HG02642 (cell line): ENCODE results near the gene PDE4D.
A peak's percentile ranks its signal among the peaks of the same experiment; 100 is the strongest.
"Not testable (repeated sequence)": the region's sequence is repeated elsewhere in the genome, so short reads cannot be mapped to it uniquely, and the experiment has no call there.

Source experiments
- ATAC-seq: cut with Tn5 transposase; IDR thresholded peaks from one replicate; pipeline ENCODE4 v1.9.1; 2021; ENCODE audit warnings: mild to moderate bottlenecking; ENCODE audit not compliant: unreplicated experiment, poor library complexity

Gene PDE4D

DNA sequence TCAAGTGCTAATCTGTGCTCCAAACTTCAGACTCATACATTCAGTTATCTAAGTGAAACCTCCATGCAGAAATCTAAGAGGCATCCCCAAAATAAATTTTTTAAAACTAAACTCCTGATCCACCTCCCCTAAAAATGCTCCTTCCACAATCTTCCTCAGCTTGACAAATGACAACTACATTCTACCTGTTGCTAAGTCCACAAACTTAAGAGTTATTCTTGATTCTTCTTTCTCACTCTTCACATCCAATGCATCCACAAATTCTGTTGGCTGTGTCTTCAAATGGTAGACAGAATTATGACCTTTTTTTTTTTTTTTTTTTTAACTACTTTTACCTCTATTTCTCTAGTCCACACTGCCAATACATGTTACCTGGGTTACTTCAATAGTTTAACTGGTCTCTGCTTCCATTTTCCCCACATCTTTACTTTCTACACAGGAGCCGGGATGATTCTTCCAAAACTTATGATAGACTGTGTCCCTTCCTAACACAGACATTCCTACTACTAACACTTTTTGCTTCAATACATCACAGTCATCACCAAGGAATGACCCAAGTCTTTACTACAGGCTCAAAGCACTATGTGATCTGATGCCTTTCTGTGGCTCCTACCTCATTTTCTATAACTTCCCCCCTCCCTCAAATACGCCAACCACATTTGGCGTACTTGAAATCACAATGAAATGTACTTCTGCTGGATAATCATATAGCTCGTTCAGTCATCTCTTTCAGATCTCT lies 143.6 kb downstream of the PDE4D start:
- ATAC-seq = no peak

DNA sequence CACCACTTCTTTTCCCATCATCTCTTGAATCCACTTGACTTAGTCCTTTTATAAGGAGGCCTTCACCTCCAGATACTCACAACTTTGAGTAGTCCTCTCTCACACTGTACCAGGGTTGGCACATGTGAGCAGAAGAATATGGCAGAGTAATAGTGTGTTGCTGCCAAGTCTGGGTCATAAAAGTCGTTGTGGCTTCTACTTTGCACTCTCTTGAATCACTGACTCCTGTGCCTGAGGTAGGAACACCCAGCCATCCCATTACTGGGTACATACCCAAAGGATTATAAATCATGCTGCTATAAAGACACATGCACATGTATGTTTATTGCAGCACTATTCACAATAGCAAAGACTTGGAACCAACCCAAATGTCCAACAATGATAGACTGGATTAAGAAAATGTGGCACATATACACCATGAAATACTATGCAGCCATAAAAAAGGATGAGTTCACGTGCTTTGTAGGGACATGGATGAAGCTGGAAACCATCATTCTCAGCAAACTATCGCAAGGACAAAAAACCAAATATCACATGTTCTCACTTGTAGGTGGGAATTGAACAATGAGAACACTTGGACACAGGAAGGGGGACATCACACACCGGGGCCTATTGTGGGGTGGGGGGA lies 145.4 kb downstream of the PDE4D start:
- ATAC-seq = not testable (repeated sequence)

DNA sequence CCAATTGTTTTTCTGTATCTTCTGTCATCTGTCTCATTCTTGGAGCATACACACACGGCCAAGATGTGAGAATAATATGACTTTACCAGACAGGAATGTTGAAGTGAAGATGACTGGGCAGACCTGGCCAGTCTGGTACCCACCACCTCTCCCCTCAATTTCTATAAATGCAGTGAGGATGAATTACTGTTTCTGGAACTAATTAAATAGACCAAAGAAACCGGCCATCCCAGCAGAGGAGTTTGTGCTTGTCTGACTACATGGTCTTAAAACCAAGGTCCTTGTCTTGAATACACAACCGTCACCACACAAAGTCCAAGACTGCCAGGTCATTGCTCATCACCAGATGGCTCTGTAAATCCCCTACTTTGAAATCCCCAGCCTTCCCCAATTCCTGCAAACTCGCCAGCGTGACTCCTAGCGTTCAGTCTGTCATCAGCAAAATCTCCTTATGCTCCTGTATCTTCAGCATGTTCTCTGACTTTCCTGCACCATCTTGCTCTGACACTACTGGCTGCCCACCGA lies 147.2 kb downstream of the PDE4D start:
- no peak for ATAC-seq

DNA sequence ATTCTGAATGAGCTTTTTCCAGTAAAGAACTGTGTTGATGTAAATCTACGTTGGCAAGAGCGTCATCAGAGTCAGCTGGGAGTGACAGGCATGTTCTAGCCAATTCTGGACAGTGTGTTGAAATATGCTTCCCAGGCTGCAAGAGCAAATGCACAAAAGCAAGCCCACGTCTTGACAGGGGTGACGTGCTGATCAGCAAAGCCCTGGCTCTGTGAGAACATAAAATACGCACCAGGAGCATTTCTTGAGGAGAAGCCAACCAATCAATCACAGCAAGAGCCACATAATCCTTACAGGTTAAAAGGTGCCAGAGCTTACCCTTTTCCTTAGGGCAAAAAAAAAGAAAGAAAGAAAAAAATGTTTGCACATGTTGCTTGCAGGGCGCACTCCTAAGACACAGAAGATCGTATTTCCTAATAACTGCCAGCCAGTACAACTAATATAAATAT lies 148.1 kb downstream of the PDE4D start:
- no peak for ATAC-seq

DNA sequence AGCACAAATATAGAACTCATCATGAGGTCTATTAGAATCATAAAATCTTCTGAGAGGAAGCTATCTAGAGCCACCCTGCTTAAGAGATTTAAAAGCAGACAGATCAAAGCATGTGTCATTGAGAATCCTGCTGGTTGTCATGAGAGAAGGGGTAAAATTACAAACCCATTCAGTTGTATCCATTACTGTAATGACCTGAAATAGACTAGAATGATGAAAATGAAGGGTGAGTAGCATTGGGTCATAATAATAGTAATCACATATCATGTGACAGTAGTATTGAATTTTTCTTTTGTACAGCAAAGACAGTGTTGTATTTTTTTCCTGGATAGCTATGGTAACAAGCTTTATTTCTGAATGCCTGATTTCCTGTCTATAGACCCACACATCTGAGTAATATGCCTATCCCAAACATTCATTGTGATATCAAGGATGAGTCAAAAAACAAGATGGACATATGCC lies 149.0 kb downstream of the PDE4D start:
- ATAC-seq = no peak

DNA sequence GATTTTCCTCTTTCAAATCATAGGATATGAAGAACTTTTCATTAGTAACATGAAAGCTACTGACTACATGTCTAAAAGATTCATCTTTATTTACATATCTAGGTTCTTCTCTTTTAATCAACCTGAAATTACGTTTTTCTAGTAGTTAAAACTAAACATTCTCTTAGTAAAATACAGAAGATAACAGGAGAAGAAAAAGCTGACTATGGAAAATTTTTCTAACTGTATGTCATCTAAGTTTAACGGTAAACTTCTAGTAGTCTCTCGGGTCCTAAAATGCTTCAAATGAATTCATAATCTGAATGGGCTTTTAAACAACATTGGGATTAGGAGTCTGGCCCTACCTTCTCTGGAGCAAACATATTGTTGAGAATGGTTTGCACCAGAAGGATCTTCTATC lies 151.9 kb downstream of the PDE4D start:
- ATAC-seq = no peak

DNA sequence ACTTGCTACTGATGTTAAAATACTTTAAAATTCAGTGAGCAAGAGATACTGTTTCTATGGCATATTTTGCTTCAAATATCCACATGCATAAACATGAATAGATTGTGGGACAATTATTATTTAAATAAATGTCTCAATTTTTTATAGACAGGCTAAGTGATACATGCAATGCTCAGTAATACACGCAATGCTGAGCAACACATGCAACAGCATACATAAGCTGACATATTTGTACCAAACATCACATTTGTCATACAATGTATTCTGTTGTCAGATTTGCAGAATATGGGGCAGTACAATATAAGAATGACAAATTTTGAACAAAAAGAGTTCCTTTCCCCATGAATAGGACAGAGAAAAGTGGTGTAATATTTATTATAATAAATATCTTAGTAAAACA lies 155.5 kb downstream of the PDE4D start:
- no peak for ATAC-seq

DNA sequence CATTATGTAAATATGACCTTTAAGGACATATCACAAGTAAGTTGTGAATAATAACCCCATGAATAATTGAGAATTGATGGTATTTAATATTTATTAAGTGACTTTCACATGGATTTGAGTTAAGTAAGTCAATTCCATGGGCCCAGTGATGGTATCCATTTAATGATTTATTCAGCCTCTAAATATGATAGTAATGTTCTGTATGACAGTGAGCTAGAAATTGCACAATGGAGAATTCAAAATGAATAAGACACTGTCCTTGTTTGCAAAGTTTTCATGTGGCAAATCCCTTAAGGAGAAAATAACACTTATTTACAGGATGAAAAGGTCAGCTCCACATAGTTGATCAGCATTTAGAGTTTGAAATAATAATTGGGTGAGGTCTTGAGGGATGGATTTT lies 160.7 kb downstream of the PDE4D start:
- ATAC-seq = no peak

DNA sequence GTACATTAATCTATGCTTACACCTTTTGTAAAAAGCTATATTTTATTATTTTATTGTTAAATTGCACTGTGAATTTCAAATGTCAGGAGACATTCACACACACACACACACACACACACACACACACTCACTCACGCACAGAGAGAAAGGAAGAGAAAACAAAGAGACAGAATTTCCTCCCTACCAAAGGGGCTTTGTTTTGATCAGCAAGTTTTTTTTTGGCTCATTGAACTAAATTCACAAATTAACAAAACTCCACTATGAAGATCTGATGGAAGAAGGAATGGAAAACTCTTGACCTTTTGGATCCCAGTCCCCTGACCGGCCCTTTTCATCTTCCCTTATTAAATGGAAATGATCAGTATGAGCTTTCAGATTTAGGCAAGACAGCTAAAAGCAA lies 161.2 kb downstream of the PDE4D start:
- ATAC-seq = no peak

DNA sequence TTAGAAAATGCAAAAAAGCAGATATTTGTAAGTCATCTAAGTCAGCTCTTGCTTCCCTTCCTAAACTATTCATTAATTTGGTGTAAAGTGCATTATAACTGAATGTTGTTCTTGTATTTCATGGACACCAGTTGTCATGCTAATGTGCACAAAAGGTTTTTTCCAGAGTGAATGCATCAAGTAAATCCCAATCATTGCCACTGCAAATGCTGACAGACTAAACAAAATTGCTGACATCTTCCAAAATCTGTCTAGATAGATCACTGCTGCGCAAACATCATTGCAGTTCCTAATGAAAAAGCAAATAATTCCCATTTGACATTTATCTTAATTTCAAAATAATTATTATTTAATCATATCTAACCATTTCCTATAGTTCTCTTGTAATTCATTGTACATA lies 161.7 kb downstream of the PDE4D start:
- no peak for ATAC-seq

DNA sequence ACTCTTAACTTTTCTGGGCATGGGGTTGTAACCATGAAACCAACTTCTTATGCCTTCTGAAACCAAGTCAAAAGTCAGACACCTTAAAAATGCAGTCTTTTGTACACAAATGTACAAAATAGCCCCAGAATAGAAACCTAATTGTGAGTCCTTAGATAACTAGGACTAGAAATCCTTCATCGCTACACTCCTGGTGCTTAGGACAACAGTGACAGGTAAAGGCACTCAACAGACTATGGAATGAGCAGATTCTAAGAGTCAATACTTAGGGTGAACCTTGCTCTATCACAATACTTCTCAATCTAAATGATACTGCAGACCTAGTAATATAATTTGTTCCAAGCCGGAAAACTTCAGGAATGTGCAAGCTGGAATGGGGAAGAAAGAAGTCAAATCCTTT lies 163.7 kb downstream of the PDE4D start:
- no peak for ATAC-seq

DNA sequence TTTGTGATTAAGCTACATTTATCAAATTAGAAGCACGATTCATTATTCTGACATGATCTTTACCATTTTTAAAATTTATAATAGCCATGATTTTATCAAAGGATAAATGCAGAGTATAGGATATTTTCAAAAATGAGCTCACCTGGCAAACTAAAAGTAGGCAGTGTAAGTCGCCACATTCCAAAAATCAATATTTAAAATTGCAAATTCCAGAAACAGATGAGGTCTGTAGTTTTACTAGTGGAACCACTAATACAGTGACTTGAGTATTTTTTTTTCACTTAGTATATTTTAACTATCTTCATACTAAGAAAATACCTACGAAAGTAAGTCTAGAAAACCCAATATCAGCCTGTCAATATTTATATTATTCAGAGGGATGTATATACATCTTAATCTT lies 164.2 kb downstream of the PDE4D start:
- ATAC-seq = no peak

DNA sequence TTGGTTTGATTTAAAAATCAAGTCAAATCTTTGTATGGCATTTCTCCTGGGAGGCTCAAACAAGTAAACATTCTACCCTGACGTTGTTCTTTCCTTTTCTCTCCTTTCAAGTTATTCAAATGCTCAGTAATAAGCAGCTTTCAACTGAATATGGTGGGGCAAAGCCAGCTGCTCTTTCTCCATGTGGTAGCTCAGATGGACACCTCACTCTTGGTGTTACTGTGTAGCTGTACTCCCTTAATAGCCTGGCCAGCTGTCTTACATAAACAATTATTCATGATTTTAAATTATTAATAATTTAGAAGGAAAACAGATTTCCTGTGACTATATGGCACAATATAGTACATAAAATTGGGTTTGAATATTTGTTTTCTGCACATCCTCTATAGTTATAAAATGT lies 165.2 kb downstream of the PDE4D start:
- ATAC-seq = no peak

DNA sequence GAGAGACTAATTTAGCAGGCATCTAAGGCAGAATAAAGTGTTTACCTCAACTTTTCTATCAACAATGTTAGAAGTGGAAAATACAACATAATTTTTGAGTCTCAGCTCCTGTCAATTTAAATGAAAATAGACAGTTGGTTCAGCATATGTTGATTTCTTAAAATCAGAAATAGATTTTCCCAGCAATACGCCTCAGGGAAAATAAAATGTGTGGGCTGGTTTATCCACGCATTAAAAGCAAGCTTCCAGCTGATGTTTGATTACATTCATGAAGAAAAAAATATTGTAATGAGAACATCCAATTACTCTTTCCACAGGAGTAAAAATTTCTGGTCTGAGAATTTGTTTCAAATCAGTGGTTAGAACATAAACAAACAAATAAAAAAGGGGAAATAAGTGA lies 166.3 kb downstream of the PDE4D start:
- no peak for ATAC-seq

DNA sequence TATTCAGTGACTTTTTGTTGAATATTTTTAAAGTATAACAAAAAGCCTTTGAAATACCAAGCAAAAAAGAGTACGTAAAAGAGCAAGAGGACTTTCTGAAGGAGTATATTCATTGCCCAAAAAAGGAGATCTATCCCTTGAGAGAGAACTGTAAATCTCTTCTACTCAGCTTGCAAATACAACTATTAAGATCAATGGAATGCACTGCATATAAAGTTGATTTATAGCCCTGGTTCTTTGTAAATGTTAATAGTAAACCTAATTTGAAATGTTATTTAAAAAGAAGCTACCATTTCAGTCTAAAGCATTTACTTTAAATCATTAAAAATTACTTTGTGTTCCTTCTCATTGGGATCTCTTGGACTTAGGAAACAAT lies 168.1 kb downstream of the PDE4D start:
- no peak for ATAC-seq

DNA sequence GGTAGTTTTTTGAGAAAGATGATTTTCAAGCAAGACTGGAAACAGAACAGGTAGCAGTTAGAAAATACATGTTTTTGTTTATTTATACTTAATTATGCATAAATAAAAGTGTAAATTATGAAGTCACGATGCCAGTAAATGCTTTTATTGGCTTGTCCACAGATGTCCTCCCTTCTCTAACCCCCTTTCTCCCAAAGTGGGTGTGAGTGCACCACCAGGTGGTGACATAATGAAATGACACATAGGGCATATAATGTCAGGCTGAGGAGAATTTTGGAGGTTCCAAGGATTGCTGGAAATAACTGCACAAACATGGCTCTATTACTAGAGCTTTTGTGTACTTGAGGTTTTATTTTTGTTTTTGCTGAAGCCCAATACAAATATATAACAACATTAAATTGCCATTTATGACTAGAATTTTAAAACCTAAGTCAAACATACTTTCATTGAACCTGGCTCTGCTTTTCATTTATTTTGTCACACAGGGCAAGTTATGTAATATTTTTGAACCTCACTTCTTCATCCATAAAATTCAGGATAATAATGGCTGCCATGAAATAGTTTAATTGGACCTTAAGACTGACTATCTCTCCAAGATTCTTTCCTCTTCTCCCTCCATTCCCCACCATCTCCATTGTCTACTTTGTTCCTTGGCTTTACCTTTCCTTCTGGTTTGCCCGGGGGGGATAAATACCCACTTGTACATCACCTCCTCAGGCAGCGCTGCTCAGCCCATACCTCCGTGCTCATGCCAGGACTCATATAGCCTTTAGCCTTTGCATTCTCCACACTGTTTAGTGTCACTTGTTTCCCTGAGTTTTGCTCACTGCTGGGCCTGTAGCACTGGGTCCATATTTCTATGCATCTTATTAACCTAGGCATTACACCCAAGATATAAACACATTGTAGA lies 168.8 kb downstream of the PDE4D start:
- ATAC-seq = peak; percentile 89

DNA sequence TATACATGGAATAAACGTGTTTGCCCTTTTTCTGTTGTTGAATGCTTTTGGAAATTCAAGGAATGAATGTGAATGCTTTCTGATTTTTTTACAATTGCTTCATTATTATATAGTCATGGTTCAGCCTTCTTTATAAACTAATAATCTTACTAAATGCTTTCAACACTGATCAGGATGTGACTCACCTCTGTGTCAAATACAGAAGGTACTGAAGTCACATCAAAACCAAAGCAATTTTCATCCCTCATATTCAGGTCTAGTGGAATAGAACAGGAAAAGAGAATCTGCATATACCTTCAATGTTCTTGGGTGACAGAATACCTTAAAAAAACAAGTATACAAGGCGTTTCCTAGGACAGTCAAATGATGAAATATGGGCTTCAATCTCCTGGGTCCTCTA lies 170.7 kb downstream of the PDE4D start:
- no peak for ATAC-seq

DNA sequence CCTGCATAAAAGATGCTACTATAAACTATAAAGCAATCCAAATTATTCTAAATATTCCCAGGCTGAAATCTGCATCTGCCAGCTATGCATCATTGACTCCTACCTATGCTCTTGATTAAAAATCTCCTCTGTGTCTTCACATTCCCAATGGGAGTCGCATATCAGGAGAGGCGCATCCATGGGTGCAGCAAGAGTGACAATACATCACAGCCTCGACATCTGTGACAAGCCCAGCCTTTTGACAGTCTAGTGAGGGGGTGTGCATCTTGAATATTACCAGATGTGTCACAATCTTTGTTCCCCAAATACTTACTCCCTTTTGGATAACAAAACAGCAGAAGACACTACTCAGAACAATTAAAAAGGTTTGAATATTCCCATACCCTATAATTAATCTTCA lies 171.8 kb downstream of the PDE4D start:
- no peak for ATAC-seq

DNA sequence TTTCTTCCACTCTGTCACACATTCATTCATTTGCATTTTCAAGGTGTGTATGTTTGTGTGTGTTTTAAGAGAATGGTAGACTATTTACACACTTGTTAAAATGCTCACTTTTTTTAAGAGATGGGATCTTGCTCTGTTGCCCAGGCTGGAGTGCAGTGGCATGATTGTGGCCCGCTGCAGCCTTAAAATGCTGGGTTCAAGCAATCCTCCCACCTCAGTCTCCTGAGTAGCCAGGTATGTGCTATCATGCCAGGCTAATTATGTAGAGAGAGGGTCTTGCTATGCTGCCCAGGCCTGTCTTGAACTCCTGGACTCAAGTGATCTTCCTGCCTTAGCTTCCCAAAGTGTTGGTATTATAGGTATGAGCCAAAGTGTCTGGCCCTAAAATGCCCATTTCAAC lies 173.5 kb downstream of the PDE4D start:
- no peak for ATAC-seq

DNA sequence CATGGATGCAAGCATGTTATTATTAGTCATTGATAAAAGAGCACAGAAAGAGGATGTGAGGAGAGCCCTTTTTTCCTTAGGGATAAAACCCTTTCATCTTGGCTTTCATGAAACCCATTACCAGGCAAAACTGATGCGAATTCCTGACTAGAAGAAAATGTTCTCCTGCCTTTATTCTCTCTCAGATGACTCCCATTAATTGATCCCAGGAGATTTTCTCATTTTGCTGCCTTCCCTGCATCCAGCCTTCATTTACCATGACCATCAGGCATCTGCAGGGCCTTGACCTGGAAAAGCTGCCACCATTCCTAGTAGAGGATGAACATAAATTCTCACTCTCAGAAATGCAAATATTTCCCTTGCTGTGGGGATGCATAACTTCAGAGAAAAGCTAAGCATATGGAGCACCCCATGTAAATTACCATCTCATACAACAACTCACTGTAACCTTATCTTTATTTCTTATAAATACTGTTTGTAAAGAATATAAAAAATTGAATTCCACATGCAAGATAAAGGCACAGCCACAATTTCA lies 176.5 kb downstream of the PDE4D start:
- no peak for ATAC-seq

DNA sequence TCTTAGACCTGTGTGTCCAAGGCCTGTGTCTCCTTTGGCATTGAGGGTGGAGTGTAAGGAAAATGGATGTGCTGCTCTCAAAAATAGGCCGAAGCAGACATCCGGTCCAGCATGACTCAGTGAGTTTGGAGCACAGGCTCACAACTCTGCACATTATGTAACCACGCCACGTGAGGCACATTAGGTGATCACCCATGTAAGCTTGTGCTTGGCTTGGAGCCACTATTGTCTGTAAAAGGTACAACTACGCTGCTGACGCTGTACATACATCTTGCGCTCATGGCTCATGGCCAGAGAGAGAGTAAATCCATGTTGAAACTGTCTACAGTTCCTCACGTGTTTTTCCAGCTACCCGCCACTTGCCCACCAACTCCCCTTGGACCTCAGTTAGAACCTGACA lies 177.5 kb downstream of the PDE4D start:
- ATAC-seq = no peak
